HG02571 (cell line): ENCODE results near the gene NPL.

ENCODE experiments used
- ATAC-seq: cut with Tn5 transposase; IDR thresholded peaks from one replicate; pipeline ENCODE4 v1.9.1; 2021; ENCODE audit warnings: mild to moderate bottlenecking, moderate library complexity; ENCODE audit not compliant: unreplicated experiment

NPL gene

GRCh38 chr1:182861994-182862393 lies 72.4 kb downstream of the NPL start:
- ATAC-seq = no peak

GRCh38 chr1:182862827-182863226 lies 73.3 kb downstream of the NPL start:
- ATAC-seq = no peak

GRCh38 chr1:182863940-182864339 lies 74.4 kb downstream of the NPL start:
- ATAC-seq = no peak

GRCh38 chr1:182867861-182868260 lies 78.3 kb downstream of the NPL start:
- no peak for ATAC-seq

GRCh38 chr1:182869241-182869666 lies 79.7 kb downstream of the NPL start:
- ATAC-seq = no peak

- no peak for ATAC-seq
These were observed 83.3 kb downstream of the NPL start for GRCh38 chr1:182872881-182873280.

GRCh38 chr1:182875889-182876288 lies 86.3 kb downstream of the NPL start:
- ATAC-seq = no peak

- ATAC-seq = no peak
These were observed 87.8 kb downstream of the NPL start for GRCh38 chr1:182877331-182877730.

- ATAC-seq = no peak
These were observed 88.3 kb downstream of the NPL start for GRCh38 chr1:182877842-182878241.
